GM23338 (cell line): ENCODE measurements around the gene SEMA3C. TPM values are rescaled to one million over a fixed set of nuclear protein-coding genes. Genes with fewer than 3 reads are reported as not detected.

Source experiments
- ATAC-seq: fragments of 200-7000 bp; cut with Tn5 transposase; 3 replicates; pipeline ENCODE4 v1.9.1; 2020
- DNase-seq: peaks from one replicate; pipeline ENCODE4 v3.0.0-alpha.2; 2015; ENCODE audit warnings: low spot score
- H2AFZ ChIP-seq: fragments of 200-600 bp; sonication (generic); 2 replicates; pipeline ENCODE4 v1.8.0; 2016; ENCODE audit warnings: antibody characterized with exemption, mild to moderate bottlenecking, moderate library complexity
- H3F3A ChIP-seq: fragments of 200-600 bp; sonication (generic); replicated peaks from 2 replicates; pipeline ENCODE4 v1.8.0; 2017; ENCODE audit warnings: antibody characterized with exemption, mixed run types, low read depth
- H3K27ac ChIP-seq: fragments of 200-600 bp; sonication (generic); 2 replicates; pipeline ENCODE4 v1.6.1; 2016; ENCODE audit warnings: low read depth
- H3K27me3 ChIP-seq: fragments of 200-600 bp; sonication (generic); 2 replicates; pipeline ENCODE4 v1.8.0; 2016; ENCODE audit warnings: mild to moderate bottlenecking, mixed run types, moderate library complexity; ENCODE audit not compliant: insufficient read depth
- H3K36me3 ChIP-seq: fragments of 200-600 bp; sonication (generic); 2 replicates; pipeline ENCODE4 v1.8.0; 2016; ENCODE audit warnings: mild to moderate bottlenecking; ENCODE audit not compliant: insufficient read depth
- H3K4me1 ChIP-seq: fragments of 200-600 bp; sonication (generic); 2 replicates; pipeline ENCODE4 v1.8.0; 2016; ENCODE audit warnings: mild to moderate bottlenecking, moderate library complexity; ENCODE audit not compliant: insufficient read depth
- H3K4me2 ChIP-seq: fragments of 200-600 bp; sonication (generic); 2 replicates; pipeline ENCODE4 v1.7.1; 2017; ENCODE audit warnings: mixed run types
- H3K4me3 ChIP-seq: fragments of 200-600 bp; sonication (generic); 2 replicates; pipeline ENCODE4 v1.6.1; 2016; ENCODE audit warnings: mixed run types
- H3K79me2 ChIP-seq: fragments of 200-600 bp; sonication (generic); replicated peaks from 2 replicates; pipeline ENCODE4 v1.8.0; 2017; ENCODE audit warnings: mild to moderate bottlenecking; ENCODE audit not compliant: insufficient read depth
- H3K9me2 ChIP-seq: fragments of 200-600 bp; sonication (generic); 2 replicates; pipeline ENCODE4 v1.8.0; 2017; ENCODE audit not compliant: insufficient read depth
- H4K20me1 ChIP-seq: fragments of 200-600 bp; sonication (generic); replicated peaks from 2 replicates; pipeline ENCODE4 v1.8.0; 2017; ENCODE audit warnings: mild to moderate bottlenecking; ENCODE audit not compliant: insufficient read depth
- H3K27ac Mint-ChIP-seq: 2 replicates; pipeline ENCODE4 v1.8.0; 2020; ENCODE audit warnings: inconsistent platforms, mild to moderate bottlenecking, moderate library complexity, mixed read lengths
- H3K27me3 Mint-ChIP-seq: 3 replicates; pipeline ENCODE4 v1.8.0; 2022; ENCODE audit warnings: low read depth, mild to moderate bottlenecking, moderate library complexity, mixed read lengths, inconsistent platforms; ENCODE audit not compliant: insufficient read depth, poor library complexity
- H3K36me3 Mint-ChIP-seq: 3 replicates; pipeline ENCODE4 v1.8.0; 2021; ENCODE audit warnings: low read depth, mild to moderate bottlenecking, inconsistent platforms, moderate library complexity, mixed read lengths
- H3K4me1 Mint-ChIP-seq: 3 replicates; pipeline ENCODE4 v1.8.0; 2020; ENCODE audit warnings: mild to moderate bottlenecking, inconsistent platforms, mixed read lengths
- H3K4me3 Mint-ChIP-seq: 3 replicates; pipeline ENCODE4 v1.8.0; 2021; ENCODE audit warnings: moderate library complexity, mild to moderate bottlenecking, inconsistent platforms, mixed read lengths
- H3K9me3 Mint-ChIP-seq: 3 replicates; pipeline ENCODE4 v1.8.0; 2020; ENCODE audit warnings: moderate library complexity, mild to moderate bottlenecking, inconsistent platforms, mixed read lengths
- CREB1 ChIP-seq: fragments of 250-450 bp; sonication (Bioruptor Pico); IDR thresholded peaks from 2 replicates; pipeline ENCODE4 v1.5.0; 2020; ENCODE audit warnings: low read depth, mild to moderate bottlenecking, moderate library complexity
- CTCF ChIP-seq, 2 experiments: fragments of 200-600 bp in 1 of 2; sonication (generic) in 1 of 2; conservative IDR thresholded peaks; 2 replicates each; pipeline versions ENCODE4 v1.5.1 to v1.6.1; 2016 to 2017; ENCODE audit warnings: antibody characterized with exemption in 2 of 2, low read depth in 2 of 2, mild to moderate bottlenecking in 2 of 2, moderate library complexity in 1 of 2
- POLR2AphosphoS5 ChIP-seq: IDR thresholded peaks from 2 replicates; pipeline ENCODE4 v1.6.1; 2016; ENCODE audit warnings: antibody characterized with exemption, low read depth
- ZNF462 ChIP-seq: fragments of 250-450 bp; sonication (Bioruptor Pico); IDR thresholded peaks from 2 replicates; pipeline ENCODE4 v1.5.0; 2020; ENCODE audit warnings: mild to moderate bottlenecking, moderate library complexity
- polyA plus RNA-seq: library from polyadenylated mRNA; unstranded; fragments of >200 nt; fragmentation: Nextera tagmentation; extraction: Ambion mirVana; gene quantifications from 2 replicates; pipeline ENCODE4 v1.2.1, GENCODE V29; 2016
- total RNA-seq: library from RNA; depleted of rRNA; stranded (reverse); fragments of >200 nt; shearing (Covaris generic); gene quantifications from 2 replicates; pipeline ENCODE4 v1.2.3, GENCODE V29; 2014

SEMA3C gene
- total and polyA plus RNA-seq, 2 experiments from 2014 or later, result 1.0 to 3.5 TPM

GRCh38 chr7:80832006-80832405, 86.8 kb downstream of the SEMA3C start (continued):
- no peak for TF ChIP-seq ZNF462 (CRISPR knock-in tag)
- TF ChIP-seq CTCF (conservative IDR thresholded peaks at IDR 0.05; ENCODE audit: low read depth in 2 of 2), result no peak

- H3K36me3 ChIP-seq, result no peaks in the 10 kb centered on the region
- H3K4me2 ChIP-seq, result no peak overlapping the region
Measured at GRCh38 chr7:80830584-80831285, 88.1 kb downstream of the SEMA3C start.

More at GRCh38 chr7:80830584-80831285, 88.1 kb downstream of the SEMA3C start:
- no peaks in the 10 kb centered on the region for H3K27me3 ChIP-seq
- no peaks in the 10 kb centered on the region for H3K36me3 Mint-ChIP-seq
- H3K27ac Mint-ChIP-seq, result no peak overlapping the region
- no peaks in the 10 kb centered on the region for H3K9me3 Mint-ChIP-seq
- no peak overlapping the region for H2AFZ ChIP-seq
- TF ChIP-seq CREB1 (CRISPR knock-in tag), result no peak
- no peak for TF ChIP-seq POLR2AphosphoS5
- no peaks in the 10 kb centered on the region for H3K79me2 ChIP-seq
- no peak overlapping the region for H3K4me3 Mint-ChIP-seq
- H3K4me1 ChIP-seq, result no peaks in the 10 kb centered on the region
- ATAC-seq, result no peak
- no peaks in the 10 kb centered on the region for H4K20me1 ChIP-seq
- no peak overlapping the region for H3K27ac ChIP-seq
- no peaks in the 10 kb centered on the region for H3K9me2 ChIP-seq
- no peaks in the 10 kb centered on the region for H3K27me3 Mint-ChIP-seq
- peaks cover 2% of the 10 kb centered on the region; the same call in 2 of the 3 replicates for H3K4me1 Mint-ChIP-seq
- H3F3A ChIP-seq, result no peaks in the 10 kb centered on the region
- no peak overlapping the region for H3K4me3 ChIP-seq
- DNase-seq, result no peak
